SU-DHL-6 (cell line): ENCODE results near the gene EHD4.

Experiments
- H2AFZ ChIP-seq: fragments of 200-600 bp; sonication (generic); 2 replicates; pipeline ENCODE4 v1.6.1; 2014; ENCODE audit warnings: low read depth, mild to moderate bottlenecking, moderate library complexity, mixed read lengths, antibody characterized with exemption, low read length; ENCODE audit not compliant: severe bottlenecking
- H3F3A ChIP-seq: fragments of 200-600 bp; shearing (Covaris generic); 2 replicates; pipeline ENCODE4 v1.6.0; 2016; ENCODE audit warnings: antibody characterized with exemption, mild to moderate bottlenecking; ENCODE audit not compliant: insufficient read depth
- H3K27ac ChIP-seq: fragments of 200-600 bp; sonication (generic); 2 replicates; pipeline ENCODE4 v1.5.1; 2016; ENCODE audit warnings: low read depth, mild to moderate bottlenecking, low read length, moderate library complexity, mixed read lengths
- H3K27me3 ChIP-seq: fragments of 200-600 bp; sonication (generic), shearing (Covaris generic); 2 replicates; pipeline ENCODE4 v1.6.0; 2014; ENCODE audit warnings: mild to moderate bottlenecking, low read length
- H3K36me3 ChIP-seq: fragments of 200-600 bp; sonication (generic); 2 replicates; pipeline ENCODE4 v1.6.1; 2014; ENCODE audit warnings: mild to moderate bottlenecking, low read length, mixed read lengths
- H3K4me2 ChIP-seq: fragments of 300-600, 200-600 bp; shearing (Covaris generic), sonication (generic); 2 replicates; pipeline ENCODE4 v1.6.0; 2014; ENCODE audit warnings: low read length, low read depth, mild to moderate bottlenecking; ENCODE audit not compliant: poor library complexity, severe bottlenecking
- H3K4me3 ChIP-seq: fragments of 200-600 bp; sonication (generic); 2 replicates; pipeline ENCODE4 v1.5.1; 2014; ENCODE audit warnings: antibody characterized with exemption, low read length, mild to moderate bottlenecking, mixed read lengths; ENCODE audit not compliant: insufficient read depth, poor library complexity, severe bottlenecking
- H3K79me2 ChIP-seq: fragments of 200-600 bp; sonication (generic); 2 replicates; pipeline ENCODE4 v1.6.1; 2014; ENCODE audit warnings: mild to moderate bottlenecking, low read length, moderate library complexity; ENCODE audit not compliant: insufficient read depth
- H3K9ac ChIP-seq: fragments of 200-600 bp; sonication (generic); 2 replicates; pipeline ENCODE4 v1.7.0; 2014; ENCODE audit warnings: mild to moderate bottlenecking, low read length
- H3K9me2 ChIP-seq: fragments of 200-600 bp; sonication (generic); replicated peaks from 2 replicates; pipeline ENCODE4 v1.6.1; 2014; ENCODE audit warnings: low read length; ENCODE audit not compliant: insufficient read depth
- H3K9me3 ChIP-seq: fragments of 200-600 bp; sonication (generic); 2 replicates; pipeline ENCODE4 v1.6.1; 2014; ENCODE audit warnings: low read length, mixed read lengths; ENCODE audit not compliant: insufficient read depth
- H4K20me1 ChIP-seq: fragments of 200-600 bp; sonication (generic); 2 replicates; pipeline ENCODE4 v1.6.1; 2014; ENCODE audit warnings: low read depth, mild to moderate bottlenecking, antibody characterized with exemption, low read length, moderate library complexity, mixed read lengths
- CTCF ChIP-seq: fragments of 200-600 bp; sonication (generic); IDR thresholded peaks from one replicate; pipeline ENCODE4 v1.5.1; 2017; ENCODE audit warnings: antibody characterized with exemption, mild to moderate bottlenecking, low read length, moderate library complexity; ENCODE audit not compliant: insufficient read depth, poor library complexity, severe bottlenecking
- EZH2phosphoT487 ChIP-seq: fragments of 200-600 bp; sonication (generic), shearing (Covaris generic); conservative IDR thresholded peaks from 2 replicates; pipeline ENCODE4 v1.6.1; 2018; ENCODE audit warnings: mild to moderate bottlenecking, antibody characterized with exemption, low read length, moderate library complexity, mixed read lengths

EHD4 gene

GRCh38 chr15:41868321-41868720 lies 104.0 kb downstream of the EHD4 start:
- Histone ChIP-seq H2AFZ (no peak overlapping the region), H4K20me1 (no peaks in the 10 kb centered on the region), H3K9ac (no peak overlapping the region), H3K9me3 (no peaks in the 10 kb centered on the region), H3K36me3 (no peaks in the 10 kb centered on the region), H3K9me2 (no peaks in the 10 kb centered on the region), H3K4me3 (no peak overlapping the region), H3K79me2 (no peaks in the 10 kb centered on the region), H3K27ac (no peak overlapping the region), H3F3A (no peaks in the 10 kb centered on the region), H3K4me2 (no peak overlapping the region), H3K27me3 (no peaks in the 10 kb centered on the region)
- TF ChIP-seq EZH2phosphoT487 (no peak), CTCF (no peak)

DNA sequence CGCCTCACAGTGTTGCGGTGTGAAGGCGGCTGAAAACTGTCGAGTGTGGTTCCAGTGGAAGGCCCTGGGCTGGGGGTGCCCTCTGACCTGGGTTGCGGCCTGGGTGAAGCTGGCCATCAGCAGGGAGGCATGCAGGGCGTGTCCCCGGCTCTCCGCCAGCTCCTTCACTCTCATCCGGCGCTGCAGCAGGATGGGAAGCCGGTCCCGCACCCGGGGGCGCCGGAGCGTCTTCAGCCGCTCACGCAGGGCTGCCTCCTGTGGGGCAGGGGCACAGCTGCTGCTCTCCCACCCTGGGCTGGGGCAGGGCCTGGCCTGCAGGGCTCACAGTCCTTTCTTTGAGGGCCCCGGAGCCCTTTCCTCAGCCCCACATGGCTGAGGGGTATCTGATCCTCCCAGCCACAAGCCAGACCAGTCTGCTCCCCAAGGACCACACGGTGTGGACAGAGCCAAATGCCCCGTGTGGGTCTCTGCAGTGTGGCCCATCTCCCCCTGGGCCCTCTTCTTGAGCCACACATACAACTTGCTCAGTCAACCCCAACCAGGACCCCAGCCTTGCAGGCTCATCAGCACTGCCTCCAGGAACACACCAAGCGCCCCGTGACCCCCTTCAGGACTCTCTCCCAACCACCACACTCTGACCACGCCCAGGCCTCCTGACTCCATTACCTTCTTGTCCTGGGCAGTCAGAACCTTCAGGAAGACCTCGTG lies 105.3 kb downstream of the EHD4 start:
- Histone ChIP-seq H3K4me3 (no peak overlapping the region), H3K9me2 (no peaks in the 10 kb centered on the region), H3K9me3 (no peaks in the 10 kb centered on the region), H4K20me1 (no peaks in the 10 kb centered on the region), H3K27ac (no peak overlapping the region), H3F3A (no peaks in the 10 kb centered on the region), H3K4me2 (no peak overlapping the region), H3K79me2 (no peaks in the 10 kb centered on the region), H2AFZ (no peak overlapping the region), H3K9ac (no peak overlapping the region), H3K27me3 (no peaks in the 10 kb centered on the region), H3K36me3 (no peaks in the 10 kb centered on the region)
- TF ChIP-seq CTCF (no peak), EZH2phosphoT487 (no peak)

DNA sequence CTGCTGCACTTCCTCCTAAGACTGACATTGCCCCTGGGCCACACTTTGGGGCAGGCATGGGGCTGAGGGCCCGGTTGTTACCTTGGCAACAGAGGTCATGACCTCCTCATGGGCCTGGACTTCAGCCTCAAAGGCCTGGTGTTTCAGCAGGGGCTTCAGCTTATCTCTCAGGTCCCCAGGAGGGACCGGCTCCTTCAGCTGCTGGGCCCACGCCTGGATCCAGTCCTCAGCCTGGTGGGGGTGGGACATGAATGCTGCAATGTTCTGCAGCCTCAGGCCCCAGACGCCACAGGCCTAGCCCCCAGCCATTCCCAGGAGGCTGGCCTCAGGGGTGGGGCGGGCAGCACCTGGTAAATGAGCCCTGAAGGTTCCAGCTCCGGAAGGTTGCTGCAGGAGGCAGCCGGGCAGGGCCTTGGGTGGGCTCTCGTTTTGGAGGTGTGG lies 106.1 kb downstream of the EHD4 start:
- H2AFZ ChIP-seq, result no peak overlapping the region
- H3K9me2 ChIP-seq, result no peaks in the 10 kb centered on the region
- H3K9ac ChIP-seq, result no peak overlapping the region
- H3K36me3 ChIP-seq, result no peaks in the 10 kb centered on the region
- H4K20me1 ChIP-seq, result no peaks in the 10 kb centered on the region
- no peaks in the 10 kb centered on the region for H3F3A ChIP-seq
- TF ChIP-seq EZH2phosphoT487 (no peak), CTCF (no peak)
- no peaks in the 10 kb centered on the region for H3K79me2 ChIP-seq
- no peak overlapping the region for H3K27ac ChIP-seq
- H3K4me2 ChIP-seq, result no peak overlapping the region
- H3K9me3 ChIP-seq, result no peaks in the 10 kb centered on the region
- H3K27me3 ChIP-seq, result no peaks in the 10 kb centered on the region
- no peak overlapping the region for H3K4me3 ChIP-seq
